GM06990 (cell line): Measurements from ENCODE around the gene WNK2.

ENCODE experiments used
- DNase-seq: peaks from one replicate; pipeline ENCODE4 v3.0.0-alpha.2; 2011; ENCODE audit not compliant: insufficient read length; ENCODE audit errors: extremely low read depth
- H3K27me3 ChIP-seq: replicated peaks from 2 replicates; pipeline ENCODE4 v1.6.0; 2011; ENCODE audit warnings: low read length; ENCODE audit not compliant: control insufficient read depth, insufficient read depth
- H3K36me3 ChIP-seq: 2 replicates; pipeline ENCODE4 v1.5.1; 2011; ENCODE audit warnings: low read length; ENCODE audit not compliant: control insufficient read depth, insufficient read depth
- H3K4me3 ChIP-seq: replicated peaks from 2 replicates; pipeline ENCODE4 v1.5.1; 2011; ENCODE audit warnings: low read depth, mild to moderate bottlenecking, control low read depth, low read length
- TF ChIP-seq, protein P1 (sequence below): IDR thresholded peaks from 2 replicates; pipeline ENCODE4 v1.5.1; 2011; ENCODE audit warnings: low read length, control low read depth, mild to moderate bottlenecking, inconsistent platforms; ENCODE audit not compliant: insufficient read depth, poor library complexity, severe bottlenecking

Gene WNK2

DNA sequence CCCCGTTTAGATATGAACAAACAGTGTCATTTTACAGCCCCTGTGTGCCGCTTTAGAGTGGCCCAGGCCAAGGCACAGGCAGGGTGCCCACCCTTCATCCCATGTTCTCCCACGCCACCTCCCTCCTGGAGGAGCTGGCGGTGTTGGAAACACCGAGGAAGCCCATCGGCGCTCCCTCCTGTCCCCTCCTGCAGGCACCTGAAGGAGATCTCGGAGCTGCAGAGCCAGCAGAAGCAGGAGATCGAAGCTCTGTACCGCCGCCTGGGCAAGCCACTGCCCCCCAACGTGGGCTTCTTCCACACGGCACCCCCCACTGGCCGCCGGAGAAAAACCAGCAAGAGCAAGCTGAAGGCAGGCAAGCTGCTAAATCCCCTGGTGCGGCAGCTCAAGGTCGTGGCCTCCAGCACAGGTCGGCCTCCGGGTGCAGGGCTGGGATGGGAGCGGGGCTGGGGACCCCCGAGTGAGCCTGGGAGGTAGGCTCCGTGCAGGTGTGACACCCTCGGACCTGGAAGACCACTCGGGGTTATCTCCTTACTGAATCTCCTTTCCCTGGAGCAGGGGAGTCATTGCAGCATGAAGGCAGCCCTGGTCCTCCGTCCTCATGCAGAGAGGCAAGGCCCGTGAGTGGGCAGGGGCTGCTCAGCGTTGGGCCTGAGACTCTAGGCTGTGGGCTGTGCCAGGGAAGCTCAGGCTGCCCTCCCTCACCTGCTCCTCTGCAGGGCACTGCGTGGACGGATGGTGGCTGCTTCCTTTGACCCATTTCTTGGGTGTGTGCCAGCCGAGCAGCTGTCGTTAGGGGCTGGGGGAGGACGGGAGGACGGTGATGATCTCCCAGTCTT is 113.9 kb downstream of the WNK2 start:
- TF ChIP-seq, protein P1, sequence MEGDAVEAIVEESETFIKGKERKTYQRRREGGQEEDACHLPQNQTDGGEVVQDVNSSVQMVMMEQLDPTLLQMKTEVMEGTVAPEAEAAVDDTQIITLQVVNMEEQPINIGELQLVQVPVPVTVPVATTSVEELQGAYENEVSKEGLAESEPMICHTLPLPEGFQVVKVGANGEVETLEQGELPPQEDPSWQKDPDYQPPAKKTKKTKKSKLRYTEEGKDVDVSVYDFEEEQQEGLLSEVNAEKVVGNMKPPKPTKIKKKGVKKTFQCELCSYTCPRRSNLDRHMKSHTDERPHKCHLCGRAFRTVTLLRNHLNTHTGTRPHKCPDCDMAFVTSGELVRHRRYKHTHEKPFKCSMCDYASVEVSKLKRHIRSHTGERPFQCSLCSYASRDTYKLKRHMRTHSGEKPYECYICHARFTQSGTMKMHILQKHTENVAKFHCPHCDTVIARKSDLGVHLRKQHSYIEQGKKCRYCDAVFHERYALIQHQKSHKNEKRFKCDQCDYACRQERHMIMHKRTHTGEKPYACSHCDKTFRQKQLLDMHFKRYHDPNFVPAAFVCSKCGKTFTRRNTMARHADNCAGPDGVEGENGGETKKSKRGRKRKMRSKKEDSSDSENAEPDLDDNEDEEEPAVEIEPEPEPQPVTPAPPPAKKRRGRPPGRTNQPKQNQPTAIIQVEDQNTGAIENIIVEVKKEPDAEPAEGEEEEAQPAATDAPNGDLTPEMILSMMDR: no peak
- DNase-seq: no peak
- no peak overlapping the region for H3K4me3 ChIP-seq
- H3K27me3 ChIP-seq: no peaks in the 10 kb centered on the region; the same call in 1 of the 2 replicates
- H3K36me3 ChIP-seq: no peaks in the 10 kb centered on the region

DNA sequence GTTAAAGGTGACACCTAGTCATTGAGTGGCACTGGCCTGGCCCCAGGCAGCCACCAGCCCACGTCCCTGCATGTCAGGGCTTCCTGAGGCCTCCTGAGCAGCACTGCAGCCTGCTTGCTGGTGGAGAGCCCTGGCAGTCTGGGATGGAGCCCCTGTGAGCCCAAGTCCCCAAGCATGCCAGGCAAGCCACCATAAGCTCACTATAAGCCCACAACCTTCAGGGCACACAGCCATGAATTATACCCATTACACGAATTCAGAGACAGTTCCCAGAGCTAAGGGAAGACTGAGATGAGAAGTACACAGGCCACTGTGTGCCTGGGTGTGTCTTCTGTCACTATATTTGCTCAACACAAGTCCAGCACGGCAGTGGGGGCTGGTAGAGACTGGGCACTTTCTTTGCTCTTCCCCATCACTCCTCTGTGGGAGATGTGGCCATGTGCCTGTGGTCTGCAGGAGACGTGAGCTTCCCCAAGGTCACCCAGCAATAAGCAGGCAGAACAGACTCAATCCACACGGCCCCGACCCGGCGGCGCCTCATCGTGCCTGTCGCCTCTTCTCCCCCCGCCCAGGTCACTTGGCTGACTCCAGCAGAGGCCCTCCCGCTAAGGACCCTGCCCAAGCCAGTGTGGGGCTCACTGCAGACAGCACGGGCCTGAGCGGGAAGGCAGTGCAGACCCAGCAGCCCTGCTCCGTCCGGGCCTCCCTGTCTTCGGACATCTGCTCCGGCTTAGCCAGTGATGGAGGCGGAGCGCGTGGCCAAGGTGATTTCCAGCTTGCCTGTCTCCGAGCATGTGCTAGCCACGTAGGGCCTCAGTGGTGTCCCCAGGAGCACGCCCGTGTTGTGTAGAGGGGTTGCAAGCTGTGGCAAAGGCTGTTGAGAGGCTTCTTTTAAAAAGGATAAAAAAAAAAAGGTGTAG is 114.8 kb downstream of the WNK2 start:
- Histone ChIP-seq H3K36me3 (no peaks in the 10 kb centered on the region), H3K4me3 (no peak overlapping the region), H3K27me3 (no peaks in the 10 kb centered on the region; the same call in 1 of the 2 replicates)
- DNase-seq: no peak
- TF ChIP-seq, protein P1: no peak

DNA sequence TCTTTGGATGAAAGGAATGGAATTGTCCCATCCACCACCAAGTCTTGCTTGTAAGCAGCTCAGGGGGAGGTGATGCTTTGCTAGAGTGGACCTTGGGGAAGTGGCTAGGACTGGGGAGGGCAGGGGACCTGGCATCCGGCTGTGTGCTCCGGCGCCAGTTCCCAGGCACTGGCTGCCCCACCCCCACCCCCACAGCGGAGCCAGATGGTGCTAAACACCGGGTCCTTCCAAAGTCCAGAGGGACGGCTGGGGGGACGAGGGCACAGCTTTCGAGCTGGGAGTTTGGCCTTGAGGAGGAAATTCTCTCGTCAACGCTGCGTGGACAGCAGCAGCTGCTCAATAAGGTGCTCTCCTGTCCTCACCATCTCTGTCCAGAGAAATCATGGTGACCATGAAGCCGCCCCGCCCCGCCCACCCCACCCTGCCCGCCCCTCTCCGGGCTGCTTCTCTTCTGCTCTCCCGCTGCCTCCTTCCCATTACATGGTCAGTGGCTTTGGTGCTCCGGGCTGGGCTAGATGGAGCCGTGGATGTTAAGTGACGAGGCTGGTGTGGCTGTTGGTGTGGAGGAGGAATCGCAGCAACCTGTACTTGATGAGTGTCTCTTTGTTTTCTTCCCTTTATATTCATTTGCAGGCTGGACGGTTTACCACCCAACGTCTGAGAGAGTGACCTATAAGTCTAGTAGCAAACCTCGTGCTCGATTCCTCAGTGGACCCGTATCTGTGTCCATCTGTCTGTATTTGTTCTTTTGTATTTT is 115.7 kb downstream of the WNK2 start:
- TF ChIP-seq, protein P1: no peak
- DNase-seq: no peak
- Histone ChIP-seq H3K4me3 (no peak overlapping the region), H3K36me3 (no peaks in the 10 kb centered on the region), H3K27me3 (no peaks in the 10 kb centered on the region; the same call in none of the 2 replicates)

GRCh38 chr9:93300175-93300572 is 116.2 kb downstream of the WNK2 start:
- Histone ChIP-seq H3K4me3 (no peak overlapping the region), H3K27me3 (no peaks in the 10 kb centered on the region; the same call in none of the 2 replicates), H3K36me3 (no peaks in the 10 kb centered on the region)
- no peak for DNase-seq
- TF ChIP-seq, protein P1: no peak

DNA sequence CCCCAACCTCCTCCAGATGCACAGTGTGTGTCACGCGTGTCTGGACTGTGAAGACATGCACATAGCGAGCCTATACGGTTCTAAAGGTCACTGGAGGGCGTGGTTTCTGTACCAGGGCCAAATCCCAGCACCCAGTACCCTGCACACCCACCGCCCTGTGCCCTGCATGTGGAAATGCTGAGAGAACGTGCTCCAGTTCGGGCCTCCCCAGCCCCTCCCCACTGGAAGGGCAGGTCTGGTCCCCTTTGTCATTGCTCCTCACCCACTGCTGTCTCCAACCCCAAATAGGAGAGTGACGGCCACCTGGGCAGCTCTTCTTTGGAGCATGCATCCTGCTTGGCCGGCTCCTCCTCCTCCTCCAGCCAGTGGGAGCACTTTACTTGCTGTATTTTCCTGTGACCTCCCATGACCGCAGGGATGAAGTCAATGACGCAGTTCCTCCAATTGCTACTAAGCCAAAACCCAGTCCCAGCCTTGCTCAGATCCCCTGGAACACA is 116.7 kb downstream of the WNK2 start:
- Histone ChIP-seq H3K4me3 (no peak overlapping the region), H3K27me3 (no peaks in the 10 kb centered on the region; the same call in none of the 2 replicates), H3K36me3 (no peaks in the 10 kb centered on the region)
- TF ChIP-seq, protein P1: no peak
- DNase-seq: no peak
